HG02840 (cell line): ENCODE results near the gene MTMR11.

Source experiments
- ATAC-seq: cut with Tn5 transposase; IDR thresholded peaks from one replicate; pipeline ENCODE4 v1.9.1; 2021; ENCODE audit warnings: mild to moderate bottlenecking, moderate library complexity, moderate number of reproducible peaks; ENCODE audit not compliant: unreplicated experiment, low FRiP score

MTMR11 gene

DNA sequence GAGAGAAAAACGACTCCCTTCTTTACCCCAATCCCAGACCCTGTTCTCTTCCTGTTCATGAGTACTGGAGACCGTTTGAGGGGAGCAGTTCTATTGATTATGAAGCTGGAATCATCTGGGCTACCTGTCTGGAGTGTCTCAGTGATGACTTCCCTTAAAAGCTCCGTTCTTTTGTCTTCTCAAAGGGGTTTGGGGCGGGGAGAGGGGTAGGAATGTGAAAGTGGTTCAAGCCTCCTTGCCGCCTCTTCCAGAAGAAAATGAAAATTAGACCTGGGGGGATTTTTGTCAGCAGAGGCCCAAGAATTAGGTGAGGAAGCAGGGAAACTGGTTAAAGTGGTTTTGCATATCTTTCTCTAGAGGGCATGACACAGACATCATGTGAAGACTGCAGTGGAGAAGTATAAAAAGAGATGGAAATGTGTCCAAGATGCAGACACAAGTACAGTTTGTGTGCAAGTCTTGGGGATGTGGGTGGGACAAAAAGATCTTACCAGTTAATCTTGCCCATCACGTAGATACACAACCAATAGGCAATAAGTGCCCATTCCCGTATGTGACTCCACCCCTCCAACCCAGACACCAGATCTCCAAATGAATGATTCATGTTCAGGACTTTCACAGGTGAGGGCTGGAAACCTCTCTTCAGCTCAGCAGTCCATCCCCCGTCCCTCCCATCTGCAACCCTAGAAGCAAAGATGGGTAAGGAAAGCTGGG lies 470 bp upstream of the MTMR11 start:
- ATAC-seq: no peak

DNA sequence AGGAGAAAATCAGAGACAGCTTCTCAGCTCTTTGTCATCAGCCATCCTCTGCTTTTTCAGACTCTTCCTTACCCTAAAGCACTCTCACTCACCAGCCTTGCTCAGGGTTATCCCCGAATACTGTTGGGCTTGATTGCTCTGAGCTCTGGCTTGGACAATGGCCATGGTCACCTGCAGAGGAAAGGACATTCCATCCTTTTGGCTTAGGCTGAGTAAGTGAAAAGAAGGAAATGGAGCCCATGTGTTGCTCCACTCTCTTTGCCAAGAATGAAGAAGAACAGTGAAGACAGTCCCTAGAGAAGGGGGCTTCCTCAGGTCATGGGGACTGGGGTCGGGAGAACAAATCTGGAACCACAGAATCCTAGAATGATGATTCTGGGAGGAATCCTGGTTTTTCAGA lies 2.3 kb downstream of the MTMR11 start:
- ATAC-seq: no peak

DNA sequence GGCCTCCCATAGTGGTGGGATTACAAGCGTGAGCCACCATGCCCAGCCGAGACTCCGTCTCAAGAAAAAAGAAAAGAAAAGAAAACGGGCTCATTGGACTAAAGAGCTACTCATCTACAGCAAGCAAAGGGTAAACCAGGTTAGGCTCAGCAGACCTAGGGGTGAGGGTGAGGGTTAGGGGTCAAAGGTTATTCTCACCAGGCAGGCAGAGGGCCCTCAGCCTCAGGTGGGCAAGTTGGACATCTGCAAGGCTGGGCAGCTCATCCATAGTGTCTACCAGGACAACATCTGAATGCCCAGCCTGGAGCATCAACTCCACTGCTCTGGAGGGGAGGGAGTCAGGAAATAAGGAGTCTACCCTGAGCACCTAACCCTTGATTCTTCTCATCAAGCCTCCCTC lies 3.5 kb downstream of the MTMR11 start:
- no peak for ATAC-seq

DNA sequence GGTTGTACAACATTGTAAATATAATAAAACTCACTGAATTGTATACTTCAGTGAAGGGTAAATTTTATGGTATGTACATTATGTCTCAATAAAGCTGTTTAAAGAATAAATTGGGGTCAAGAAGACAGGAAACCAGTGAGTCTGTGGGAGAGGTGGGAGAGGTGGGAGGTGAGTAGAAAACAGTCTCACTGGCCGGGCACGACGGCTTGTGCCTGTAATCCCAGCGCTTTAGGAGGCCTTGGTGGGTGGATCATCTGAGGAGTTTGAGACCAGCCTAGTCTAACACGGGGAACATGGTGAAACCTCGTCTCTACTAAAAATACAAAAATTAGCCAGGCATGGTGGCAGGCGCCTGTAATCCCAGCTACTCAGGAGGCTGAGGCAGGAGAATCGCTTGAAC lies 4.2 kb downstream of the MTMR11 start:
- no peak for ATAC-seq

DNA sequence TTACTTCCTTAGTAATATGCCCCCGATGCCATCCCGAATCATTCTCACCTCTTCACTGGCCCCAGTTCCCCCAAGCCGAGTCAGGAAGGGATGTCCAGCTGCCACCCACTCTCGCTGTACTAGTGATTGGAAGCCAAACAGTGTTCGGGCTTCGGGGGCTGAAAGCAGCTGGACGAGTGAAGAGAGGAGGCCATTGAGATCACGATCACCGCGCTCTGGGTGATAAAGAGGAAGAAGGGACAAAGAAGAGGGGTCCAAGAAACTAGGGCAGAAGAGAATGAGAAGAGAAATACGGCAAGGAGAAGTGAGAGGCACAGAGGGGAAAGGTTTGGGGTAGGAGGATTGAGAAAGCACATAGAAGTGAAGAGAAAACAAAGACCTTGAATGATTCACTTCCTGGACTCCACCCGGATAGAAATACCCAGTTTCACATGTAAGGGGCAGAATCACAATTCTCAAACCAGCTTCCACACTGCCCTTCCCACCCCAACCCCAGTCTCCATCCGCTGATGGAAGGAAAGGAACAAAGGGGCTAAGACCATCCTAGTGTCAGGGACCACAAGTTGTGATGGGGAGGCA lies 5.4 kb downstream of the MTMR11 start:
- ATAC-seq: no peak

DNA sequence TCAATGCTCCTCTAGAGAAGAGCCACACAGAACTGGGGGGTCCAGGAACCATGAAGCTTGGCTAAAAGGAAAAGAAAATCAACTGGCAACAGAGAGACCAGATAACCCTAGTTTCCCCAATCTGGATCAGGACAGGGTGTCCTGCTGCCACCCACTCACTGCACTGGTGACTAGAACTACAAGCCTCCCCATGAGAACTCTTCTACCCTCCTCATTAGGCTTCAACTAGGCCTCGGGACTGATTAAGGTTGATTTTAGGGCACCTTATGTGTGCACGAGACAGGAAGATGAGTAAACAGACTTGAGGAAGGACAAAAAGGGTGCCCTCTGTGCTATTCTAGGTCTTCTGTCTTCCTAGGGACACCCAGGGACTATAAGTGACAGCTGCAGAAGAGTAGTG lies 6.8 kb downstream of the MTMR11 start:
- ATAC-seq: no peak

DNA sequence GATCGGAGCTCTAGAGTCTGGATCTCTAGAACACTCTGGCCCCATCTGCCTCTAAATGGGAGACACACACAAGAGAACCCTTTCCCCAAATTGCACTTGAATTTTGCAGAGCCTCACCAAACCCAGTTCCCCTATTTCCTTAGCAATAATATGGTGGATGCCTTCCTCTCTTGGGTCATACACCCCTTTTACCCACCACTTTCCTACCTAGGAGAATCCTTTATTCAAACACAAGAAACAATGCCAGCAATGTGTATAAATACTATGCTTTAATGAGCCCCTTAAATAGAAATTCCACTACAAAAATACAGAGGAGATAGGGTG lies 8.3 kb downstream of the MTMR11 start:
- no peak for ATAC-seq

DNA sequence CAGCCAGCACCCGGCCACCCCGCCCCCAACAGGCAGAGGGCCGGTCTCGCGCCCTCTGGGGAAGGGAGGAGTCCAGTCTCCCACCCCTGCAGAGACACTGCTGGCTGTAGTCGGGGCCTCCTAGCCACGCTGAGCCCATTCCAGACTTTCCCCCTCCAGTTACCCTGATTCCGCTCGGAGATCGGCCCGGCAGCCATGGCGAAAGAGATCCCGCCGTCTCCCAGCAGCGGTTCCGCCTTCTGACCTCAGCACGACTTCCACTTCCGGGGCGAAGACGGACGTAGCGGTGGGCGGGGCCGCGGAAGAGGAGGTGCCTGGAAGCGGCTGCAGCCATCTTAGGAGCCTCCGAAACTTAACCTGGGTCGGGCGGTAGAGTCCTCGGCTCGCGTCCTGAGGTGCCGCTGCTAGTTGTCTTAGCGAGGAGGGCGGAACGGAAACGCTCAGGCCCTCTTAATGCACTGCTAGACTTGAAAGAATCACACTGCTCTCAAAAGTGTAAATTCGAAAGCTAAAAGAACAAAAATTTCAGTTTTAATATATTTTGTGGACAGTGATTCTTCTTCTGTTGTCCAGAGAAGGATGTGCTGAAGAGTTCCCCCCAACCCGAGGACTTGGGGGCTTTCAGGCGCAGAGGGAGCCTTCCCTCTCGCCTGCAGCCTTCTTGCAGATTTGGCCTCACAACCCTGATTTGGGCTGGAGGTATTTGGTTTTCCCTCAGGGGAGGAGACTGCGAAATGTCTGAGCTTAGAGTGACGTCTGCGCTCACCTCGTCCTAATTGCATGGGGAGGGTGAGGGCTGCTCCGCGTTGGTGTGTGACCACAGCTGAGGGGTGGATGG lies 8.9 kb downstream of the MTMR11 start, which contains the start of gene SF3B4:
Gene SF3B4 (minus strand): TSS at position 241 of the 838 bp plus-strand sequence. CDS start 44 bp downstream, at position 197.
- ATAC-seq: peak; percentile 83

DNA sequence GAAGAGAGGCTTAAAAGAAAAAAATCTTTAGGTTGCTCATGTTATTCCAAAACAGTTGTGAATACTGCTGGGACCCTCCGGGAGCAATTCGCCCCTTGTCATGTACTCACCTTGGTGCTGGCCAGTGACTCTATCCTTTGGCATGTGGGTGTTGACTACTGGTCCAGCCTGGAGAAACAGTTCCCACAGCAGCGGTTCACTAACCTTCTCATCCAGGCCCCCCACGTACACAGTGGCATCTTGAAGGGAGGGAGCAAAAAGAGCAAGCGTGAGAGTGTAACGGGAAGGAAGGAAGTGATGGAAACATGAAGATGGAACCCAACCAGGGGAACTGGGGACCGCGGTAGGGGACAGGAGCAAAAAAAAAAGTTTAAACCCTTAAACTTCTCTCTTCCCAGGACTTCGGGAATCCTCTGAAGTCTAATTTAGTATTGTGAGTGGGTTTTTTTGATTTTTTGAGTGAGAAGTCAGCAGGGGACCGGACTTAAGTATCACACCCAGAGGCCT lies 9.6 kb downstream of the MTMR11 start:
- no peak for ATAC-seq

DNA sequence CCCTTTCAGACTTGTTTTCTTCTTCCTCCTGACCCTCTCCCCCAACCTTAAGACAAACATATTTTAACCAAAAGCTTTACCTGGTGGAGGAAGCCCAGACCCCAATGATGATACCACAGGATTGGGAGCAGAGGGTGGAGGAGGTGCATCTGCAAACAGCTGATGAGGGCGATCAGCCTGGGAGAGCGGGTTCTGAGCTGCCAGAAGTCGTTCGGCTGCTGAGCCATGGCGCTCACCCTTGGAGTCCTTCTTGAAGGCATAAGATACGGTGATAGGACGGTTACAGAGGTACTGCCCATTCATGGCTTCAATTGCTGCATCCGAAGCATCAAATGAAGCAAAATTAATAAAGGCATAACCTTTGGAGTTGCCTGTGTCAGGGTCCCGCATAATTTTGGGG lies 10.4 kb downstream of the MTMR11 start:
- ATAC-seq: no peak

DNA sequence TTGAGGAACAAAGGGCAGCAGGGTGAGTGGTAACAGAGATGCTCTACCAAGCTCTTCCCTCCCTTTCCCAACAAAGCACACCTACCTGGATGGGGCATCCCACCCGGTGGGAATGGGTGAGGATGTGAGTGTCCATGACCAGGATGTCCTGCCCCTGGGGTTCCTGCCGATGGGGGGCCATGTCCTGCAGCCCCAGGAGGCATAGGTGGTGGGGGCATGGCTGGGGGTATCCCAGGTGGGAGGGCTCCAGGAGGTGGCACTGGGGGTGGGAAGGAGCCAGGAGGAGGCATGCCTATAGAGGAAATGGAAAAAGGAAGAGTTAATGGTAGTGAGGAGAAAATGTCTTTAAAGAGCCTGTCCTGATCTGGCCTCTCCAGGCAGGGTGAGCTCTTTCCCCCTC lies 10.9 kb downstream of the MTMR11 start:
- no peak for ATAC-seq

DNA sequence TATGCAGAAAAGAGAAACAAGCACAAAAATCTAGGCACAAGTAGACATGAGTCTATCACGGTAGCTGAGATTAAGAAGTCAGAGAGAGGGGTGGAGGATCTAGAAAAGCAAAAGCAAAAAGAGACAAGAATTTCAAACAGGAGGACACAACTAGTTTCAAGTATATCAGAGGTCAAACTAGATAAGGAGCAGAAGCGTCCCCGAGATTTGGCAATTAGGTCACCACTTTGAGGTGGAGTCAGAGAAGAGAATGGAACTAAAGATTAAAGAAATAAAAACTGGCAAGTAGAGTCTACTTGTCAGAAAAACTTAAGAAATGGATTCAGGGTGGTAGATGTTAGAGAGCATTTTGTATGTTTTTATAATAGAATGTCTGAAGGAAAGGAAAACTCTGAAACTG lies 11.3 kb downstream of the MTMR11 start:
- ATAC-seq: no peak

DNA sequence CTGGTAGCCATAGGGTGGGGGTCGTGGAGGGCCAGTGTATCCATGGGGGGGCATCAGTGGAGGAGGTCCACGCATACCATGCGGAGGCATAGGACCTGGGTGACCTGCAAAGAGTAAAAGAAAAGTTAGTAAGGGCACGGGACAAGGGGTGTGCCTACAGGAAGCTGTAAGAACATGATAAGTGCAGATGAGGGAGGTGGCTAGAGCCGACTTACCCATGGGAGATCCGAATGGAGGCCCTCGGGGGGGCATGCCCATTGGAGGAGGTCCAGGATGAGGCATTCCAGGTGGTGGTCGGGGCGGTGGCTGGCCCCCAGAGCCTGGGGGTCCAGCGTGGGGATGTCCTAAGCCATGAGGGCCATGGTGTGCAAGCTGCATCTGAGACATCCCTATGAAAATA lies 13.1 kb downstream of the MTMR11 start:
- no peak for ATAC-seq

DNA sequence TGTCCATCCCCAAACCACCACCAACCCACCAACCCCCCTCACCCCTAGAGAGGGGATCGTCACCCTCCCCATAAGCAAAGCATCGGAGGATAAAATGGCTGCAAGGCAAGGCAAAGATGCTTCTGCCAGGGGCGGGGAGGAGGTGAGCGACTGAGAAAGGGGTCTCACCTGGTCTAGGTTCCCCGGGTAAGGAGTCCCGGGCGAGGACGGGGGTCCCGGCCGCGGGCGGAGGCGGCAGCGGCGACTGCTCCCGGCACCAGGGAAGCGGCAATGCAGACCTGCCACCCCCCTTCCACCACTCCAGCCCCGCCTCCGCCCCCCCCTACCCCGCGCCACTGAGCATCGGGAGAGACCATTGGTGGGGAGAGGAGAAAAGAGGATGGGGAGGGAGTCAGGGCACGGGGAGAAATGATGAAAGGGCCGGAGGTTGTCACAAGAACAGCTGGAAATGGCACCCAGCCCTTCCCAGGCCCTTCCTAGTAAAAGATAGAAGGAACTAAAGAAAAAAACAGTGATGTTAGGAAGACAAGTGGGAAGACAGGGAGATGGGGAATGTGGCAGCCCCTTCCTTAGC lies 19.0 kb downstream of the MTMR11 start, which contains the start of gene SV2A:
Gene SV2A (minus strand): TSS at position 274 of the 574 bp plus-strand sequence. CDS start 4,004 bp downstream, outside the sequence.
- ATAC-seq: no peak

DNA sequence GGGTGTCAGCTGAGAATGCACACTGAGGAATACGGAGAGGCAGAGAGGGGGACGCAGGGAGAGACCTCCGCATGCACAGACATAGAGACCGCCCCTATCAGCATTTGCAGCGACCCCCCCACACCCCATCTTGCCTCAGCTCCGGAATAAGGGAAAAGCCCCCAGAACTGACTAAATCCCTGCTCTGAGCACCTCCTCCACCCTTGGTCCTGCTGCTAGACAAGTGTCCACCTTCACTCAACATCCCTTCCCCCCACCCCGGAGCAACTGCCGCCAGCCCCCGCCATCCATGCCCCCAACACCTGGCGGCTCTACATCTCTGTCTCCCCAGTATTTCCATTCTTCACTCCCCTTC lies 19.8 kb downstream of the MTMR11 start:
- no peak for ATAC-seq

DNA sequence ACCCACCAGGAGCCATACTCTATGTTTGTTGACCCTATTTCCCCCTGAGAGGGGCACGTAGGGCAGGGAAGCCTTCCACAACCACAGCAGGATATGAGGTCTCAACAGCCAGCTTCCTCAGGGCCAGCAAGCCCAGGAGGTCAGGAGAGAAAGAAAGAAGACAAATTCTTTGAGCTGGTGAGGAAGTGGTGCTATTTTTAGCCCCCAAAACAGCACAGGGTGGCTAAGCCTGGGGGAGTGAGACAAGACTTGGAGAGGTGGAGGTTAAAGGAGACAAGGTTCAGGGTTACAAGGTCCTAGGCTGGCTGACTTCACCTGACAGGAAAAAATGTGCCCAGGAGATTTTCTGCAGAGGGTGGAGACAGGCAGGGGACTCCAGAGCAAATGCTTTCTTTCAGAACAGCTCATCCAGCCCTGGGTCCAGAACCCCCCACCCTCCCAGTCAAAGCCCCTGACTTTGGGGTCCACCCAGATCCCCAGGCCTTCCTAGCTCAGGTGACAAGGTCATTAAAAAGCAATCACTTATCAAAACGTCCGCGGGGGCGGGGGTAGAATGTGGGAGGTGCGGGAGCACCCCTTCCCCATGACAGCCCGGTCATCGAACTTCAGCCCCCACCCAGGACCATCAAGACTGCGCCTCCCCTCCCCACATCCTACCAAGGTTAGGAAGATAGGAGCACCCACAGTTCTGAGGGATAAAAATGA lies 20.3 kb downstream of the MTMR11 start:
- no peak for ATAC-seq

DNA sequence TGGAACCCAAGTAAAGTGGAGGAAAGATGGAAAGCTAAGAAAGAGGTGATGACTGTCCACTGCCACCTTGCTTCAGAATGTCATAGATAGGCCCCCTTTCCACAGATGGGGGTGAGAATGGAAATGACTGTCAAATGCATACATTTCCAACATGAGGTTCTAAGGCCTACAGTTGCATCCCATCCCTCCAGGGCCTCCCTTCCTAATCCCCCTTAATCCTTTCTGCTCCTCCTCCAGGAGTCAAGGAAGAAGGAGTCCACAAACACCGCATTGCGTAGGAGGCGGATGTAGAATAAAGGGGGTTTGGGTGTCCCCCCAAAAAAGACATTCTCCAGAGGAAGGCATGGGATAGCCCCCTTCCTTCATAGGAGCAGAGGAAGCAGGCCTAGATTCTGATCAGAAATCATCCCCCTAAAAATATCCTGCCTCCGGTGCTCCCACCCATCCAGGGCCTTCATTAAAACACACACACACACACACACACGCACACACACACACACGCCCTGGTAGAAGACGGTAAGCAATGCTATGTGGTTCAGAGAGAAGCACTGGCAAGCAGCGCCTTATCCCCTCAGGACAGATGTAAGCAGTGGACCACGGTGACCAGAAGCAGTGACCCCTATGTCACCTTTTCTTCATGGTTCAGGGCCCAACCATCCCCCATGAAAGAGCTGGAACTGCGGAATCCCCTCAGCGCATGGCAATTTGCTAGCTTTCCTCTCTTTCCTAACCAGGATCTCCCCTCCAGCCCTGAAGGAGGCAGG lies 21.1 kb downstream of the MTMR11 start:
- ATAC-seq: no peak

DNA sequence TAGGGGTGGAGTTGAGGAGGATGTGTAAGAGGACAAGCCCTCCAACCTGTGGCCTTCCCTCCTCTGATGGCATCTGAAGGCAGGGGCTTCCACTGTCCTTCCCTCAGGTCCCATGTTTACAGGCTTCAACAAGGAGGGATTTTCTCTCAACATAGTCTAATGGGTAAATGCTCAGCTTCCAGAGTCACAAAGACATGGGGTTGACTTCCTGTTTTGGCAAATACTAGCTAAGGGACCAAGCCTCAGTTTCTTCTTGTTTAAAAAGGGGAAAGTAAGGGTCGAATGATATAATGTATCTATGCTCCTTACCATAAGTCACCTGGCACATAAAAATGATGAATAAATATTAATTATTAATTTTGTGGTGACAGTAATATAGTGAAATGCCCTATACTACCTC lies 22.1 kb downstream of the MTMR11 start:
- ATAC-seq: no peak

DNA sequence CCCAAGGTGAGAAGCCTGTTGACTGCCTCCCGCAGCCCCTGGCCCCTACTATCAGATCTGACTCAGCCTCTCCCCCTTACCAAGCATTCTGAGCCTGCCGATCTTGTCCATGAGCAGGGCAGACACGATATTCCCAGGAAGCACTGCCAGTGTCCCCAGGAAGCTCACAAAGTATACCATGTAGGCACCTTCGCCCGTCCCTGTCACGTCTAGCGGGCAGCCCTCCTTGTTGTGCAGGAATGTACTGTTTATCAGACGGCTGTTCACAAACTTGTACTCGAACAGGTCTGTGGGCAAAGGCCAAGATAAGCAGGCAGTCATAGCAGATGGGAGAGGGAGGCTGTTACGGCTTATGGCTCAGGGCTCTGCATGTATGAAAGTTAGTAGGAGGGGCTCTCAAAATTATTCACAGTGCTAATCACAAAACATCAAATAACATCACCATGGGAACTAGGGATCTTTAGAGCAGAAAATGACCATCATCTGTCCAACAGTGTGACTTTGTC lies 30.1 kb downstream of the MTMR11 start:
- ATAC-seq: no peak
